Endometrium (tissue), 2 donors: Measurements from ENCODE around the gene PREX1.

Source experiments
- FAIRE-seq: peaks from 2 replicates; lab custom pipeline; 2012; peaks lifted over from hg19 to GRCh38; lab: Jason Lieb, UNC
- donor health status: control.
- donor health status: control.

The PREX1 gene

GRCh38 chr20:48620507-48621375 is 207.1 kb downstream of the PREX1 start:
- FAIRE-seq = no peak

GRCh38 chr20:48620154-48620506 is 207.7 kb downstream of the PREX1 start:
- no peak for FAIRE-seq

DNA sequence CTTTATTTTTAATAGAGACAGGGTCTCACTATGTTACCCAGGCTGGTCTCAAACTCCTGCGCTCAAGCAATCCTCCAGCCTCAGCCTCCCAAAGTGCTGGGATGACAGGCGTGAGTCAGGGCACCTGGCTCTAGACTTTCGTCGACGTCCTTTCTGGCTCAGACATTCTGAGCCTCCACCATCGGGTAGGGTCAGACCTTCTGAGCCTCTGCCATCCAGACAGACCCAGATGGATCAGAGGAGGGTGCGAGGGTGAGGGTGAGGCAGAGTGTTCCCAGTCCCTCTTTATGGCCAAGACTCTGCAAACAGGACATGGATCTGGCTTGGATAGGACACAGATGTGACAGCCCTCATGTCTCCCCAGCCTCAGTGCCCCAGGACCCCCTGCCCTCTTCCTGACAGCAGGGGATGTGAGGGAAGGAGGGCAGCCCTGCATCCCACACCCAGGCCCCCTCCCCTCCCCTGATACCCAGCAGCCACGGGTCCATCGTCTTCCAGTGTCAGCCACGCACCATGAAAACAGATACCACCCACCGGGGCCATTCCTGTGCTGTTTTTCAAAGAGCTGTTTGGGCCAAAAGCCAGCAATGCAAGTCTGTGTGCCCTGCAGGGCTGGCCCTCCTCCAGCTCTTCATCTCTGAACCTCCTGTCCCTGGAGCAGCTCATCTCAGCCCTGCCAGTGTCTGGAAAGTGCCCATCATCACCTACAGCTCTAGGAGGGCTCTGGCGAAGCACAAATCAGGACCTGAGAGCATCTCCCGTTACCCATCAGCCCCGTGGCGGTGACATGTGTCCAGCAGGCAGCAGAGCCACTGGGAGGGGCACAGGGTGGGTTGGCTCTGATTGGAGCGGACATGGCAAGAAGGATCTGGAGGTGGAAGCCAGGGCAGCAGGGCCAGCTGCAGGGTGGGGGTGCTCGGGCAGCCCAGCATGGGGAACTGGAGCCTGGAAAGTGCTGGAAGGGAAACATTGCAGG is 208.4 kb downstream of the PREX1 start:
- no peak for FAIRE-seq

GRCh38 chr20:48618631-48619030 is 209.2 kb downstream of the PREX1 start:
- FAIRE-seq = no peak

DNA sequence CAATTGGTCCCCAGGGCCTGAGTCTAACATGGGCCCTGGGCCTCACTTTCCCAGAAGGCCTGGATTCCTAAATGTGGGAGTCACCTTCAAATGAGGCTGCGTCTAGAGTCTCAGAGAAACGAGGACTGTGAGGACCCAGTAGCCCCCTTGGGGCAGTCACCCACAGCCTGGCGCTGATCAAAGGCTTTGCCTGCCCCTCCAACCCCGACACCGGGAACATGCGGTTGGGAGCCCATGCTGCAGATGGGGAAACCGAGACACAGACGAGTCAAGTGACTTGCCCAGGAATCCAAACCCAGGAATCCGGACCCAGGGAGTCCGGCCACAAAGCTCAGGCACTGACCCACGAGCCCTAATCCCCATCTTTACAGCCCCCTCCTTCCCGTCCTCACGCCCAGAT is 209.7 kb downstream of the PREX1 start:
- no peak for FAIRE-seq

- no peak for FAIRE-seq
Measured at GRCh38 chr20:48617481-48617880, 210.3 kb downstream of the PREX1 start.

DNA sequence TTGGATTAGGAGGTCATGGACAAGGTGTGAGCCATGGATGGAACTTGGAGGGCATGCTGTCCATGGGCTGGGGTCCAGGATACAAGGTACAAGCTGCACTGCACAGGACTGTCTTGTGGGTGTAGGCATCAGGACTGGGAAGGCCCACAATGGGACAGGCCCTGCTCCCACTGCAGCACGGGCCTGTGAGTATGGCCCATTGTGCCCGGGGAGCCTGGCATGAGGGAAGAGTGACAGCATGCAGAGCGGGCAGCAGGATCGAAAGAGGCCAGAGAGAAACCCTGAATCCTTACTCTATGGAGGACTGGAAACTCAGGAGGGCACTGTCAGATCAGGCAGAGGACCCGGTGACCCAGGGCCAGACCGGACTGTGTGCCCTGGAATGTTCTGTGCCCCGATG is 211.3 kb downstream of the PREX1 start:
- no peak for FAIRE-seq

GRCh38 chr20:48615871-48616270 is 211.9 kb downstream of the PREX1 start:
- FAIRE-seq = no peak

- FAIRE-seq = no peak
Measured at GRCh38 chr20:48614593-48615274, 213.1 kb downstream of the PREX1 start.

DNA sequence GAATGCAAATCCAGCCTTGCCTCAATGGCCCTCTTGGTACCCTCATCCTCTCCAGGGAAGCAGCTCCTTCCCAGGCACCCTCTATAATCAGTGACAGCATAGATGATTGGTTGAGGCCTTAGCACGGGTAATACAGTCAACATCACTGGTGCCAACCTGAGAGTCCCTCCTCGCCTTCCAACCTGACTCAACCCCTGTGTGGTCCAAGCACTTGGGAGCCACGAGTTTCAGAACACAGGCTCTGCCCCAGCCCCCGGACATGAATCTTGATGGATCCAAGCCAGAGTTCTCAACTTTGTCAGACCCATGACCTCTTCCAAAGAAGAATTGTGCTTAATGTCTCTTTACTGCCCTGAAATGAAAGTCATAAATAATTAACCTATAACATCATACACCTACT is 213.9 kb downstream of the PREX1 start:
- no peak for FAIRE-seq

GRCh38 chr20:48612335-48612734 is 215.5 kb downstream of the PREX1 start:
- no peak for FAIRE-seq

DNA sequence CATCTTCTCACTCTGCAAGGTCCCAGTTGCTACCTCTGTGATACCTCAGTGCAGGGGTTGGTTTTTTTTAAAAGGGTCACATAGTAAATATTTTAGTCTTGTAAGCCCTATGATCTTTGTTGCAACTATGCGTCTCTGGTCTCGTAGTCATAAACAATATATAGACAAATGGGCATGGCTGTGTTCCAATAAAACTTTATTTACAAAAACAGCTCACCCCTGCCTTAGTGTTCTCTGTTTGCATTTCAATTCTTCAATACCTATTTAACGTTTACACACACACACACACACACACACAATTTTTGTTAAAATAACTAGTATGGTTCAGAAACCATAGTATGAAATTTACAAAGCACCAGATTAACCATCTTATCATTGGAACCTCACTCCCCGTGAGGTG is 216.8 kb downstream of the PREX1 start:
- no peak for FAIRE-seq

DNA sequence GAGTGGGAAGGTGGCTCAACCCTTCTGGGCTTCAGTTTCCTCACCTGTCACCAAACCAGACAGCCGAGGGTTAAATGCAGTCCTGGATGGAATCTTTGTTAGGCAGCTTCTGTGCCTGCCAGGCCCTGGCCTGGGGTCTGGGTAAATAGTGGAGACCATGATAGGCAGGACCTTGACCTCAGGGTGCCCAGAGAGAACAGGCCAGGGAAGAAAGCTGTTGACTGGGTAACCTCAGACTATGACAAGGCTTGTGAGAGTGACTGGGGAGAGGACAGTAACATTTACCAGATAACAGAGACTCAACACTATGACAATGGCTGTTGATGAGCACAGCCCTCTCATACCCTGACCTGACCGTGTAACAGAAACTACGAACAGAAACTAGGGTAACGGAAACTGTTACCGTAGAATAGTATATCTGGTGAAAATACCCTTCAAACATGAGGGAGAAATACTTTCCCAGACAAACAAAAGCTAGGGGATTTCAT is 218.3 kb downstream of the PREX1 start:
- FAIRE-seq = no peak

GRCh38 chr20:48608756-48609155 is 219.0 kb downstream of the PREX1 start:
- FAIRE-seq = no peak

GRCh38 chr20:48607544-48607865 is 220.3 kb downstream of the PREX1 start:
- no peak for FAIRE-seq

DNA sequence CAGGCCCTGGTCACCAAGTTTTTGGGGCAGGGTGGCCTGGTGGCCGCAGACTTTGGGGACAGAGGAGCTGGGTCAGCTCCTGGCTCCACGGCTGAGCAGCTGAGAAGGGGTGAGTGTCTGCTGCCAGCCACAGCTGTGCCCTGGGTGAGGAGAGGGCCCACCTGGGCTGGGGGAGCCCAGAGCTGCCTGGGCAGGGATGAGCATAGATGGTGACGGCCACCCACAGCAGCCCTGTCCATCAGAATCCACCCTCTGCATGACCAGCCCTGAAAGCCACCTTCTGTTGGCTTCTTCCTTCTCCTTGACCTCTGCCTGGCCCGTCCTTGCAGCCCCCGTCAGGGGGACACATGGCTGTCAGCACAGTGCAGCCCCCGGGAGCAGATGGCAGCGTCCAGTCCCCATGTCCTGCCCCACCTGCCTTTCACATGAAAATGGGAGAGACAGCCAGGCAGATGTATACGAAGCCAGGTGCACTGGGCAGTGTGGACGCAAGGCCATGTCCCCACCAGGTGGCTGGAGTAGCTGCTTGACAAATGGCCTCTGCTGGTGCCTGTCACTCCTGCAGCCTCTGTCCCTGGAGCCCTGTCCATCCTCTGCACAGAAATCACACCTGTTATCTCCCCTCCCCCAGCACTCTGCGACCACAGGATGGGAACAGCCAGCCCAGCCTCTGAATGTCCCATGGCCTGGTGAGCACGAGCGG is 220.8 kb downstream of the PREX1 start:
- no peak for FAIRE-seq

GRCh38 chr20:48606172-48606840 is 221.5 kb downstream of the PREX1 start:
- FAIRE-seq = no peak

DNA sequence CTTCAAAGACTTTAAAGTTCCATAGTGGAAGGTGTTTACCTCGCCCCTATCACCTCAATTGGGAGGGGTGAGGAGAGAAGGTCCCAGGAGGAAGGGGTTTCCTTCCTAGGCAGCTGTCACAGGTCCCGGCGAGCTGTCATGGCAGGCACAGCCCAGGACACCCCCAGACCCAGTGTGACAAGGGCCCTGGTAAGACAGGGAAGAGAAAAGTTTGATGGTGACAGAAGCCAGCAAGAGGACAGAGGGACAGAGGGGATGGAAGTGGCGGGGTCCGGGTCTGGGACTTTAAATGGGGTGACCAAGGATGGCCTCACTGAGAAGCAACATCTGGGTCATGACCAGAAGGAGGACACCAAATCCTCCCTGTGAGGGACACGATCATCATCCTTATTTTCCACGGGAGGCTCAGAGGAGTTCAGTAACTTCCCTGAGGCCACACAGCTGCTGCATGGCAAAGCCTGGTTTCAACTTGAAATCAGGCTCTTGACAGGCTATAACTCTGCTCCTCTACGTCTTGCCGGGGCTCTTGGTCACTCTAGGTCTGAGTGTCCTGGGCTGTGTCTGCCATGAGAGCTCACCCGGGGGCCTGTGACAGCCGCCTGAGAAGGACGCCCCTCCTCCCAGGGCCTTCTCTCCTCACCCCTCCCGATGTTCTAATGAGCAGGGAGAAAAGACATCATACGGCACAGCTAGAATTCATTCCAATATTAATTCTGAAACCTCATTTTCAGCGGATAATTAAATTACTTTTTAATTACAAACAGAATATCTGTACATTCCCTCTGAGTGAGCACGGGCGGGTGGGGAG is 222.2 kb downstream of the PREX1 start:
- FAIRE-seq = no peak

DNA sequence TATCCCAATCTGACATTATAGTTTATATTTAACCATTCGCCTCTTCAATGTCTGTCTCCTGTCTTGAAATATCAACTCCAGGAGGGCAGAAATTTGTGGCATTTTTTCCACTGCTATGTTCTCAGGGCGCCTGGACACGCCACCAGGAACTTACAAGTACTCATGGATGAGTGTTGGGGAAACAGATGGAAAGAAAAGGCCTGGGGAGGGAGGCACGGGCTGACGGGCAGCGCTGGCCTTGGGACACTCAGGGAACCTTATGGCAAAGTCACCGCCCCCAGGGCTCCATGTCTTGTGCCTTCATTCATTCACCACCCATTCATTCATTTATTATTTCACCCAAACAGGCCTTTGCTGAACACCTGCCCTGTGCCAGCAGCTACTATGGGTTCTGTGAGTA is 222.9 kb downstream of the PREX1 start:
- no peak for FAIRE-seq

DNA sequence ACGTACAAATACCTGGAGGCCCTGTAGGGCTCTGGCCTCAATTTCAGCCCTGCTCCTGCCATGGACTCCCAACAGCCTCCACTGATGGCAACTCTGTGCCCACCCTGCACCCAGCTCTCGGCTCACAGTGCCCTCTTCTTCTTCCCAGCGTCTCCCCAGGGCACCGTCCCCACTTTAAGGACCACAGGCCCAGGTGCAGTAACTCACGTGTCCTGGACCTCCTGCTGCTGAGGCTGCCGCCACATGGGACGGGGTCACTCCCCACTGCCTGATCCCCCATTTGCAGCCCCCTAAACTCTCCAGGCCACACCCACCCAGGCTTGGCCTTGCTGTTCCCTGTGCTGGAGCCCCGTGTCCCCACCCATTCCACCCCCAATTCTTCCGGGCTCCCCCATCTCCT is 223.4 kb downstream of the PREX1 start:
- no peak for FAIRE-seq
